ENCODE results near the gene MED15. TPM values are rescaled to one million over a fixed set of nuclear protein-coding genes. Genes with fewer than 3 reads are reported as not detected.

The MED15 gene
- total and polyA plus RNA-seq, 2 of the 4 experiments (the other 2 are of a cell fraction), result 19.0 to 68.8 TPM

- H3K9ac ChIP-seq (ENCODE audit: low read depth, low read length), result no peak overlapping the region
- no peak overlapping the region for H3K18ac ChIP-seq (ENCODE audit: low read depth, low read length)
- no peak for TF ChIP-seq BHLHE40 (IDR thresholded peaks at IDR 0.05; ENCODE audit: low read depth, low read length)
- no peak for TF ChIP-seq ELK1 (IDR thresholded peaks at IDR 0.05; ENCODE audit: borderline replicate concordance, low read depth, low read length)
- no peak for TF ChIP-seq CEBPB (IDR thresholded peaks at IDR 0.05; ENCODE audit: low read depth, low read length)
- TF ChIP-seq MXI1 (IDR thresholded peaks at IDR 0.05; ENCODE audit: borderline replicate concordance, low read depth, low read length), result no peak
- TF ChIP-seq FOS (IDR thresholded peaks at IDR 0.05; ENCODE audit: low read depth, low read length), result no peak
- TF ChIP-seq POLR2A (IDR thresholded peaks at IDR 0.05; ENCODE audit: low read depth, low read length), result no peak
- TF ChIP-seq, protein P1, sequence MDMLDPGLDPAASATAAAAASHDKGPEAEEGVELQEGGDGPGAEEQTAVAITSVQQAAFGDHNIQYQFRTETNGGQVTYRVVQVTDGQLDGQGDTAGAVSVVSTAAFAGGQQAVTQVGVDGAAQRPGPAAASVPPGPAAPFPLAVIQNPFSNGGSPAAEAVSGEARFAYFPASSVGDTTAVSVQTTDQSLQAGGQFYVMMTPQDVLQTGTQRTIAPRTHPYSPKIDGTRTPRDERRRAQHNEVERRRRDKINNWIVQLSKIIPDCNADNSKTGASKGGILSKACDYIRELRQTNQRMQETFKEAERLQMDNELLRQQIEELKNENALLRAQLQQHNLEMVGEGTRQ (IDR thresholded peaks at IDR 0.05; ENCODE audit: low read depth, low read length), result no peak
- no peak for TF ChIP-seq RAD21 (IDR thresholded peaks at IDR 0.05; ENCODE audit: low read length)
- no peak for TF ChIP-seq NFE2L2 (IDR thresholded peaks at IDR 0.05; ENCODE audit: low read depth, low read length)
- H3K27ac ChIP-seq (ENCODE audit: insufficient read depth, low read length), result no peak overlapping the region
- H3K9me3 ChIP-seq (ENCODE audit: control insufficient read depth, insufficient read depth, low read length), result no peaks in the 10 kb centered on the region
- no TSS peak for BruUV-seq (replicated peaks)
- dilution Hi-C loops (cut with HindIII; ENCODE audit: low sequenced_read_pairs, unreplicated experiment) (no loop called here), in situ Hi-C loops (cut with MboI; ENCODE audit: low sequenced_read_pairs) (no loop called here), intact Hi-C loops (cut with micrococcal nuclease) (no loop called here)
- CTCF ChIA-PET, result no interaction called here
- H4K5ac ChIP-seq (ENCODE audit: low read depth, low read length), result no peak overlapping the region
- H4K8ac ChIP-seq (ENCODE audit: low read depth in 2 of 2, low read length in 2 of 2), result no peak overlapping the region
- no peak overlapping the region for H2BK15ac ChIP-seq (ENCODE audit: low read depth, low read length)
- WGBS, 2 experiments (ENCODE audit: extremely low coverage in 2 of 2, insufficient read length in 1 of 2), result no CpG with 5 or more reads among the region's 3 CpGs
- H3K23ac ChIP-seq (ENCODE audit: low read depth, low read length), result no peak overlapping the region
- H3K27me3 ChIP-seq (ENCODE audit: control insufficient read depth, insufficient read depth, low read length), result peaks cover 9% of the 10 kb centered on the region
- no peak overlapping the region for H2BK5ac ChIP-seq (ENCODE audit: low read depth, low read length, poor library complexity, severe bottlenecking)
- no peaks in the 10 kb centered on the region; the same call in 1 of the 2 replicates for H3K4me1 ChIP-seq (ENCODE audit: control insufficient read depth, insufficient read depth, low read length)
- no peak overlapping the region for H3K4me2 ChIP-seq (ENCODE audit: low read depth, low read length)
- no peak overlapping the region for H3K4ac ChIP-seq (ENCODE audit: low read depth, low read length)
- no peak for DNase-seq
- H2BK120ac ChIP-seq (ENCODE audit: low read depth, low read length), result no peak overlapping the region
- H2AK9ac ChIP-seq (replicated peaks; ENCODE audit: low read depth, low read length, poor library complexity), result no peak overlapping the region
- H3K14ac ChIP-seq (replicated peaks; ENCODE audit: low read depth, low read length), result no peak overlapping the region
- H2BK20ac ChIP-seq (ENCODE audit: low read depth, low read length), result no peak overlapping the region
- no peak overlapping the region for H2AFZ ChIP-seq (replicated peaks; ENCODE audit: low read length, poor library complexity)
- H3K36me3 ChIP-seq (ENCODE audit: control insufficient read depth, insufficient read depth, low read length), result no peaks in the 10 kb centered on the region
- no peak for ATAC-seq (ENCODE audit: low read depth)
- no peak overlapping the region for H3K4me3 ChIP-seq (ENCODE audit: insufficient read depth, low read depth, low read length)
- POLR2A ChIA-PET (ENCODE audit: unreplicated experiment), result no interaction called here
- H4K91ac ChIP-seq (ENCODE audit: insufficient read depth, low read depth, low read length), result no peak overlapping the region
- no peak overlapping the region for H3K56ac ChIP-seq (ENCODE audit: extremely low read depth, insufficient read depth, low read length)
- H2AK5ac ChIP-seq (ENCODE audit: low read depth, low read length), result no peak overlapping the region
- H3K79me1 ChIP-seq (ENCODE audit: low read depth in 1 of 2, low read length in 2 of 2), result no peaks in the 10 kb centered on the region
- no peaks in the 10 kb centered on the region for H4K20me1 ChIP-seq (ENCODE audit: insufficient read depth, low read length)
- H3K9me1 ChIP-seq (ENCODE audit: insufficient read depth, low read length), result no peaks in the 10 kb centered on the region
Measured at GRCh38 chr22:20595461-20595860, 88.1 kb downstream of the MED15 start.

Data from IMR-90 (cell line).